Measurements from ENCODE around the gene DGKK. TPM values are rescaled to one million over a fixed set of nuclear protein-coding genes. Genes with fewer than 3 reads are reported as not detected.

Gene DGKK
- total RNA-seq, 1 donor: not detected

DNA sequence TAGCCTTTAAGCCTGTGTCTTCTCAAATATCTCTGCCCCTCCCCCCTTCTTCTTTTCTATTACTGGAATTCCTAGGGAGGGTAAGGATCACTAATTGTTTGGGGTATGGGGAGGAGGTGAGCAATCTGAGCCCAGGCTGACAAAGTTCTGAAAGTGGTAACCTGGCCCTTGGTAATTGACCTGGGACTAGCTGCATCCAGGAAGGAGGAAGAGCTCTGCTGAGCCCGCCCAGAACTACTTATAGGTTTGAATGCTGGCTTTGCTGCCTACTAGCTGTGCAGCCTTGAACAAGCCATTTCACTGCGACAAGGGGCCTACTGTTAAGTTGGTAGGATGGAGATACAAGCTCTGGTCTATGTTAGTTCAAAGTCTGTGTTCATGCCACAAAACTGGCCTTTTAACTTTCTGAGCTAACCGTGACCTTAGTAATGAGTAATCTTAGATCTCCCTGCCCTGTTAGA lies 37.8 kb downstream of the DGKK start:
- no peaks in the 10 kb centered on the region for H4K20me1 ChIP-seq (ENCODE audit: insufficient read depth, low read length)
- H3K4me1 ChIP-seq (ENCODE audit: insufficient read depth, low read length): no peaks in the 10 kb centered on the region
- DNase-seq (ENCODE audit: insufficient read length, low spot score, missing footprints): no peak
- H3K4me3 ChIP-seq (ENCODE audit: insufficient read depth, low read length): no peak overlapping the region
- no peak overlapping the region for H2AFZ ChIP-seq (ENCODE audit: low read length)
- no peaks in the 10 kb centered on the region for H3K9me3 ChIP-seq (ENCODE audit: low read depth, low read length)
- no peaks in the 10 kb centered on the region for H3K79me2 ChIP-seq (ENCODE audit: insufficient read depth, low read length)
- peaks cover 24% of the 10 kb centered on the region for H3K27me3 ChIP-seq (ENCODE audit: insufficient read depth, low read length)
- H3K4me2 ChIP-seq (ENCODE audit: insufficient read depth, low read length): no peak overlapping the region
- TF ChIP-seq, protein P1, sequence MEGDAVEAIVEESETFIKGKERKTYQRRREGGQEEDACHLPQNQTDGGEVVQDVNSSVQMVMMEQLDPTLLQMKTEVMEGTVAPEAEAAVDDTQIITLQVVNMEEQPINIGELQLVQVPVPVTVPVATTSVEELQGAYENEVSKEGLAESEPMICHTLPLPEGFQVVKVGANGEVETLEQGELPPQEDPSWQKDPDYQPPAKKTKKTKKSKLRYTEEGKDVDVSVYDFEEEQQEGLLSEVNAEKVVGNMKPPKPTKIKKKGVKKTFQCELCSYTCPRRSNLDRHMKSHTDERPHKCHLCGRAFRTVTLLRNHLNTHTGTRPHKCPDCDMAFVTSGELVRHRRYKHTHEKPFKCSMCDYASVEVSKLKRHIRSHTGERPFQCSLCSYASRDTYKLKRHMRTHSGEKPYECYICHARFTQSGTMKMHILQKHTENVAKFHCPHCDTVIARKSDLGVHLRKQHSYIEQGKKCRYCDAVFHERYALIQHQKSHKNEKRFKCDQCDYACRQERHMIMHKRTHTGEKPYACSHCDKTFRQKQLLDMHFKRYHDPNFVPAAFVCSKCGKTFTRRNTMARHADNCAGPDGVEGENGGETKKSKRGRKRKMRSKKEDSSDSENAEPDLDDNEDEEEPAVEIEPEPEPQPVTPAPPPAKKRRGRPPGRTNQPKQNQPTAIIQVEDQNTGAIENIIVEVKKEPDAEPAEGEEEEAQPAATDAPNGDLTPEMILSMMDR (IDR thresholded peaks at IDR 0.05; ENCODE audit: extremely low read depth, low read depth, low read length): no peak
- no peak overlapping the region for H3K27ac ChIP-seq (ENCODE audit: low read depth, low read length)
- H3K36me3 ChIP-seq (ENCODE audit: insufficient read depth, low read length): no peaks in the 10 kb centered on the region

DNA sequence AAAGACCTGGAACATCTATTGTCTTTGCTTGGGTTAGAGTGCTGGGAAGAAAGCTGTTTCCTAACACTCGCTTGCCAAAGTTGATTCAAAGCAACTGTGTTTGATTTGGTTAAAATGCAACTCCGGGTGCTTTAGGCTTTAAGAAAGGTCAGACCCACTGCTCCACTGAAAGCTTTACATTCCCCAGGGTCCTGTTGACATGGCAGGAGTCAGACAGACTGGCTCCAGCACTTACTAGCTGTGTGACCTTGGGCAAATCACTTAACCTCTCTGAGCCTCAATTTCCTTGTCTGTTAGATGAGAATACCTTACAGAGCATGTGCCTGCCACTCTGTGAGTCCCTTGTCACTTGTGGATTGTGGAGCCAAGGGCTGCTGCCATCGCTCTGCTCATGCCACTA lies 39.0 kb downstream of the DGKK start:
- TF ChIP-seq, protein P1 (IDR thresholded peaks at IDR 0.05; ENCODE audit: extremely low read depth, low read depth, low read length): no peak
- H3K4me1 ChIP-seq (ENCODE audit: insufficient read depth, low read length): no peaks in the 10 kb centered on the region
- H3K79me2 ChIP-seq (ENCODE audit: insufficient read depth, low read length): no peaks in the 10 kb centered on the region
- H3K9me3 ChIP-seq (ENCODE audit: low read depth, low read length): no peaks in the 10 kb centered on the region
- H3K4me2 ChIP-seq (ENCODE audit: insufficient read depth, low read length): no peak overlapping the region
- no peaks in the 10 kb centered on the region for H4K20me1 ChIP-seq (ENCODE audit: insufficient read depth, low read length)
- H2AFZ ChIP-seq (ENCODE audit: low read length): no peak overlapping the region
- no peak overlapping the region for H3K27ac ChIP-seq (ENCODE audit: low read depth, low read length)
- peaks cover 24% of the 10 kb centered on the region for H3K27me3 ChIP-seq (ENCODE audit: insufficient read depth, low read length)
- no peak overlapping the region for H3K4me3 ChIP-seq (ENCODE audit: insufficient read depth, low read length)
- H3K36me3 ChIP-seq (ENCODE audit: insufficient read depth, low read length): no peaks in the 10 kb centered on the region
- no peak for DNase-seq (ENCODE audit: insufficient read length, low spot score, missing footprints)

DNA sequence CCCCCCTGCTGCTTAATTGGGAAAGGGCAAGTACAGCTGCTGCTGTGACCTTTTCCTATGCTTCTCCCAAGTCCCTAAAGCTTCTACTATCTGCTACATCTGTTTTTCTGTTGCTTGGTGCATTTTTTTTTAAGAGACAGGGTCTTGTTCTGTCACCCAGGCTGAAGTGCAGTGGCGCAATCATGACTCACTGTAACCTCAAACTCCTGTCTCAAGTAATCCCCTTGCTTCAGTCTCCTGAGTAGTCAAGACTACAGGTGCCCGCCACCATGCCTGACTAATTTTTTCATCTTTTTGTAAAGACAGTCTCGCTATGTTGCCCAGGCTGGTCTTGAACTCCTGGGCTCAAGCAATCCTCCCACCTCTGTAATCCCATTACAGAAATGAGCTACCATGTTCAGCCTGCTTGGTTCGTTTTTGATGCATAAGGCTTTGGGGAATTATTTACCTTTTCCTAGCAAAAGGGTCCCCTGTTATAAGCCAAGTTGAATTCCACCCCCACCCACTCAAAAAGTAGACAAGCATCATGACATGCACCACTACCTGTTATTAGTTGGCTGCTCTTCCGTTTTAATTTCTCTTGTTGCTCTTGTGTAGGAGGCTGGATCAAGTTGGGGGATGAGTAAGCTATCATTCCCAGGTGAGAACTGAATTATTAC lies 39.6 kb downstream of the DGKK start:
- Histone ChIP-seq H2AFZ (ENCODE audit: low read length) (no peak overlapping the region), H4K20me1 (ENCODE audit: insufficient read depth, low read length) (no peaks in the 10 kb centered on the region), H3K4me2 (ENCODE audit: insufficient read depth, low read length) (no peak overlapping the region), H3K27me3 (ENCODE audit: insufficient read depth, low read length) (peaks cover 24% of the 10 kb centered on the region), H3K4me3 (ENCODE audit: insufficient read depth, low read length) (no peak overlapping the region), H3K4me1 (ENCODE audit: insufficient read depth, low read length) (no peaks in the 10 kb centered on the region), H3K79me2 (ENCODE audit: insufficient read depth, low read length) (no peaks in the 10 kb centered on the region), H3K27ac (ENCODE audit: low read depth, low read length) (no peak overlapping the region), H3K9me3 (ENCODE audit: low read depth, low read length) (no peaks in the 10 kb centered on the region), H3K36me3 (ENCODE audit: insufficient read depth, low read length) (no peaks in the 10 kb centered on the region)
- TF ChIP-seq, protein P1 (IDR thresholded peaks at IDR 0.05; ENCODE audit: extremely low read depth, low read depth, low read length): no peak
- DNase-seq (ENCODE audit: insufficient read length, low spot score, missing footprints): no peak

DNA sequence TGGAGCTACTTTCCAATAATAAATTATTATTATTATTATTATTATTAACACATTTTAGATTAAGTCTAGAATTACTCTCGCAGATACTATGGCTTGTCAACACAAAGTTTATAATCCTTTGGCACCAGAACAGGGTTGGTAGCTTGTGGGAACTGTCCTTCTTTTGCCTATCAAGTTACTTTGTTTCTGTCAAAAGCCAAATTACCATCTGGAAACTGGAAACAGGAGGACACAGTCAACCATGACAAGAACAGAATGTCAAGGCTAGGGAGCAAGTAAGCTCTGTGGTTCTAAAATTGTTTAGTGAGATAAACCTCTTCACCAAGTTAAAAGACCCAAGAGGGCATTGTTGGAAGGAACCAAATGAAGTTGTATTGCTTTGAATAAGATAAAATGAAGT lies 42.5 kb downstream of the DGKK start:
- no peak for DNase-seq (ENCODE audit: insufficient read length, low spot score, missing footprints)
- H3K36me3 ChIP-seq (ENCODE audit: insufficient read depth, low read length): no peaks in the 10 kb centered on the region
- H3K4me2 ChIP-seq (ENCODE audit: insufficient read depth, low read length): no peak overlapping the region
- no peaks in the 10 kb centered on the region for H3K79me2 ChIP-seq (ENCODE audit: insufficient read depth, low read length)
- TF ChIP-seq, protein P1 (IDR thresholded peaks at IDR 0.05; ENCODE audit: extremely low read depth, low read depth, low read length): no peak
- no peaks in the 10 kb centered on the region for H3K9me3 ChIP-seq (ENCODE audit: low read depth, low read length)
- no peaks in the 10 kb centered on the region for H4K20me1 ChIP-seq (ENCODE audit: insufficient read depth, low read length)
- peaks cover 6% of the 10 kb centered on the region for H3K27me3 ChIP-seq (ENCODE audit: insufficient read depth, low read length)
- H3K27ac ChIP-seq (ENCODE audit: low read depth, low read length): no peak overlapping the region
- H3K4me1 ChIP-seq (ENCODE audit: insufficient read depth, low read length): no peaks in the 10 kb centered on the region
- no peak overlapping the region for H3K4me3 ChIP-seq (ENCODE audit: insufficient read depth, low read length)
- H2AFZ ChIP-seq (ENCODE audit: low read length): no peak overlapping the region
